ENCODE results near the gene SMIM20.

DNA sequence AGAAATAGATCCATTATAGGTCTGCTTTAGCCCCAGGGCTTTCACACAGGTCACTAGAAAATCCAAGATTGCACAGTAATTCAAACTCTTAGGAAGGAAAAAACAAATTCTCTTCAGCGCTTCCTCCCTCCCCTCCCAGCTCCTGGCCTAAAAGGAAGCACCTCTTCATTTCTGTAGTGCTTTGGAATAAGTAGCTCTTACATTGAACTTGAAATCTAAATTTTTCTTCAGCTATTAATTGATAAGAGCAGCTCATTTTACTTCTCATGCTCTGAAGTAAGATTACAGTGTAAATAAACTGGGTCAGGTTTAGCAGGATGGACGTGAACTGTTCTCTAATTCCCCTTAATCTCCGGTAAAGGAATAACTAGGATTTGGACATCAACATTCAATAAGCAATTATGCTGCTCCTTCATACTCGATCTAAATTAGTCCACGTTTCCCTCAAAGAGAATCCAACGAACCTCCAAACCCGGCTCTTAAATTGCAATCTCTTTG lies 40.3 kb upstream of the SMIM20 start:
- TF ChIP-seq CTCF (IDR thresholded peaks at IDR 0.05) (no peak), POLR2A (IDR thresholded peaks at IDR 0.05) (no peak)

All from esophagus squamous epithelium (tissue), 4 donors.